SU-DHL-6 (cell line): Measurements from ENCODE around the gene PKD2.

Source experiments
- CTCF ChIP-seq: fragments of 200-600 bp; sonication (generic); IDR thresholded peaks from one replicate; pipeline ENCODE4 v1.5.1; 2017; ENCODE audit warnings: antibody characterized with exemption, mild to moderate bottlenecking, low read length, moderate library complexity; ENCODE audit not compliant: insufficient read depth, poor library complexity, severe bottlenecking
- EZH2phosphoT487 ChIP-seq: fragments of 200-600 bp; sonication (generic), shearing (Covaris generic); conservative IDR thresholded peaks from 2 replicates; pipeline ENCODE4 v1.6.1; 2018; ENCODE audit warnings: mild to moderate bottlenecking, antibody characterized with exemption, low read length, moderate library complexity, mixed read lengths

DNA sequence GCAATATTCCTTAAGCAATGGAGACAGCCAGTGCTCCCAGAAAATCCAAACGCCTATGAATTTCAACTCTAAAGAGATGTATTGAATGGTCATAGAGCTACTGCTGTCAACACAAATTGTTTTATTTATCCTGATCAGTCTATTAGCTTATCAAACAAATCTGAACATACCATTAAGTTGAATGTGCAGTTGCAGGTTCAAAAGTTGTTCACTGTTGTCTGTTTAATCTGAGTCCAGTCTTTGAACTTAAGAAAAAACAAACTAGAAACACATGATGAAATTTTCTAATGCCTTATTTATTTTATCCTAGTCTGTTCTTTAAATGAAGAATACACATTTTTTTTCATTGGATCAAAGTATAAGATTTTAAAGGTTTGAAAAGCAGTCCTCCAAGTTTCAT, 73.2 kb downstream of the PKD2 start:
- no peak for TF ChIP-seq CTCF
- TF ChIP-seq EZH2phosphoT487, result no peak
